Measurements from ENCODE around the gene CLRN3.

The CLRN3 gene

GRCh38 chr10:127872871-127873600, 19.7 kb downstream of the CLRN3 start:
- FAIRE-seq, result no peak

DNA sequence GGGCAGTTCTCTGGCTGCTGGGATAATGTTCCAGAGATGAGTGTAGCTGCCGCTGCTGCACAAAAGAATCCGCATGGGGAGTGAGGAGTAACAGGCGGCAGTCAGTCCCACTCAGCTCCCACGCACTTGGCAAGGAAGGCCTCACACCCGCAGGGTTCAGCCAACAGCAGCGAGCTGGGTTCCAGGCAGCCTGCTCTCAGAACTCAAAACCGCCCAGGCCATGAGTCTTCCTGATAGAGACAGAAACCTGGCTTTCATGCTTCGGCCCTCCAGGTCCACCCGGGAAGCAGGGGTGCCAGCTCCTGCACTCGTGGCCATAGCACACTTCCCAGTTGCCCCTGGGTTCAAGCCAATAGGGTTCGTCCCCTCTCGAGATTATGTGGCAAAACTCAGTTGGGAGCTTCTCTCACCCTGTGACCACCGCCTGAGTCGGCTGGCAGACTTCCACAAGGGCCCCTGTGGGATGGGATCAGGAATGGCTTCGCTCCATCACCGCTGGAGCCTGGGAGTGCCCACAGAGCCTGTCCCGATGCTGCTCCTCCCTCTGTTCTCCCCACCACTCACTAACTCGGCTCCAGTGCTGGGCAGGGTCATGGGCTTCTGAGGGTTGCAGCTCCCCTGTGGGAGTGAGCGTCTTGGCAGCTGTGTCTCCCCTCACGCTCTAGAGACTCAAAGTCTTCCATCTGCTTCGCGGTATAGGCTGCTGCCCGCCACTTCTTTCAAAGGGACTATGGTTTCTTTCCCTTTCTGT, 20.6 kb downstream of the CLRN3 start:
- FAIRE-seq, result no peak

- no peak for FAIRE-seq
Measured at GRCh38 chr10:127871631-127872010, 21.1 kb downstream of the CLRN3 start.

- no peak for FAIRE-seq
Measured at GRCh38 chr10:127869329-127869728, 23.4 kb downstream of the CLRN3 start.

DNA sequence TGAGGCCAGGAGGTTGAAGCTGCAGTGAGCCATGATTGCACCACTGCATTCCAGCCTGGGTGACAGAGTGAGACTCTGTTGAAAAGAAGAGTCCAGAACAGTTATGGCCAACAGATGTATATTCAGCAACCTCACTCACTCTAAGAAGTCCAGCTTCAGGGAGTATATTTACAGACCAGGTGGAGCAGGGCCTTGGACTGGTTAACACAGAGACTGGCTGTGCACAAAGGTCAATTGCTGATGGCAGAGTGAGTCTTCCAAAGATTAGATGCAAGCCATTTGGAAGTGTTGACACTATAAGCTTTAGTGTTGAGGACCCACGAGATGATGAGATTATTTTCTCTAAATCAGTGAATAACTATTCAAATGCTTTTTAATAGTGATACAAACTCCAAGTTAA, 24.9 kb downstream of the CLRN3 start:
- no peak for FAIRE-seq

DNA sequence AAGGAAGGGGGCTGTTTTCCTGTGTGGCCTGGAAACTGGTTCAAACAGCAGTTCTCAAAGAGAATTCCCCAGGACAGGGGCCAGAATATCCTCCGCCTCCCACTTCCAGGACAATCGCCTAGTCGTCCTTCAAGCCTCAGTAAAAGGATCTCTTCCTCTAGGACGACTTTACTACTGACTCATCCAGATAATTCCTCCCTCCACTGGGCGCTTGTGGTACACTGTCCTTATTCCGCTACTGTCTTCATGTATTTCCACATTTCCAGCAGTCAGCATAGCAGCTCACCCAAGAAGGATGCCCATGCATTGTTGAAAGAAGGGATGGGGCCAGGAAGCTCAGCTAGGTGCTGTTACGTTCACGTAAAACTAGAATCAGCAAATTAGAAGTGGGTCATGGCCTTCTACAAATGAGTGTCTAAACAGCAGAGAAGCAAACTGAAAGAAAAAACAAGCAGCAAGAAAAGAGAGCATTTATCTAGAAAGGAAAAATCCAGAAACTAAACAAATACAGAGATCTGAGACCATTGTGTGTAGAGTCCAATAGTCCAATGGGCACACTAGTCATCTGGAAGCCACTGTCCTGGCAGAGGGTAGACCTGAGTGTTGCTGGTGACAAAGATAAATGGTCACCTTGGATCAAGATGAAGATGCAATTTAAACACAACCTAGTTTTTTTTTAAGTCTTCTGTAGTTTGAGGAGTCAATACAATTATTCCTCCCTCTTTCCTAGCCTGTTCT, 26.3 kb downstream of the CLRN3 start:
- no peak for FAIRE-seq

- FAIRE-seq, result no peak
Measured at GRCh38 chr10:127863231-127863825, 29.4 kb downstream of the CLRN3 start.

DNA sequence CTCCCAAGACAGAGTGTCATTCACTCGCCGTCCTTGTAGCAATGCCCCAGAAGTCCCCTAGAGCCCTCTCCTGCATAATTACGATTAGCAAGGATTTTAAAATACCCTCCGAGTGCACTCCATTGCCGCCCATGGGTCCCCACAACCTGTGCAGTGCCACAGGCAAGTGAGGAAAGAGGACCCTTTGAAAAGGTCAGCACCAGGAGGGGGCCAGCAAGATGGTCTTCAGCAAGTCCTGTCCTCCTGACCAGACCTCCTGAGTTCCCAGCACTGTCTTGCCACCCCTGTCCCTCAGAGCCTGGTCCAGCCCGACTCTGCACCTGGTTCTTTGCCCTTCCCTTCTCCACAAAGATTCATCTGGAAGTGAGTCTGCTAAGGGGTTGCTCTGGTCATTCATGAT, 32.1 kb downstream of the CLRN3 start:
- FAIRE-seq, result no peak

DNA sequence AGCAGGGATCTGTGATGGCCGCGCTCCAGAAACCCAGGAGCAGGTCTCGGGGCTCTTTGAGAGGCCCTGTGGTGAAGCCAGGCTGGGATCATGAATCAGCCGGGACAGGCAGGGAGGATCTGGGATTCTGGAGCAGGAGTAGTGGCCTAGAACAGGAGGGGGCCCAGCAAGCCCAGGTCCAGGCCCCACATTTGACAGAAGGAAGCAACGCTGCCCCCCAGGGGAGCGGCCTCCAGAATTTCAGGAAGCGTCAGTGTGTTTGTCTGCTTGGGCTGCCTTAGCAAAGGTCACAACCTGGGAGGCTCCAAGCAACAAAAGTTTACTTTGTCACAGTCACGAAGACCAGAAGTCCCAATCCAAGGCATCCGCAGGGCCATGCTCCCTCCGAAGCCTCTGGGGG, 36.8 kb downstream of the CLRN3 start:
- FAIRE-seq, result no peak

DNA sequence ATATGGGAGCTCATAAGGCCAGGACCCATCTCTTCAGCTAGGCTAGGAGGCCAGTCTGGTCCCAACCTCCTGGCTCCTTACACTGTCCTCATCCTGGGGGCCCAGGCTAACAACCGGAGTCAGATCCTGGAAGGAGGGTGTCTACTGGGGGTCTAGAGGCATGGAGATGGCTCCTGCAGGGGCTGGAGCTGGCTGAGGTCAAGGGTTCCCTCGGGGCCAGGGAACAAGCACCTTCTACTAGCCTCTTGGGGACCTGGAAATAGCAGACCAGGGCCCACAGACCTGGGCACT, 37.2 kb downstream of the CLRN3 start:
- FAIRE-seq, result no peak

- no peak for FAIRE-seq
Measured at GRCh38 chr10:127854769-127855590, 37.8 kb downstream of the CLRN3 start.

DNA sequence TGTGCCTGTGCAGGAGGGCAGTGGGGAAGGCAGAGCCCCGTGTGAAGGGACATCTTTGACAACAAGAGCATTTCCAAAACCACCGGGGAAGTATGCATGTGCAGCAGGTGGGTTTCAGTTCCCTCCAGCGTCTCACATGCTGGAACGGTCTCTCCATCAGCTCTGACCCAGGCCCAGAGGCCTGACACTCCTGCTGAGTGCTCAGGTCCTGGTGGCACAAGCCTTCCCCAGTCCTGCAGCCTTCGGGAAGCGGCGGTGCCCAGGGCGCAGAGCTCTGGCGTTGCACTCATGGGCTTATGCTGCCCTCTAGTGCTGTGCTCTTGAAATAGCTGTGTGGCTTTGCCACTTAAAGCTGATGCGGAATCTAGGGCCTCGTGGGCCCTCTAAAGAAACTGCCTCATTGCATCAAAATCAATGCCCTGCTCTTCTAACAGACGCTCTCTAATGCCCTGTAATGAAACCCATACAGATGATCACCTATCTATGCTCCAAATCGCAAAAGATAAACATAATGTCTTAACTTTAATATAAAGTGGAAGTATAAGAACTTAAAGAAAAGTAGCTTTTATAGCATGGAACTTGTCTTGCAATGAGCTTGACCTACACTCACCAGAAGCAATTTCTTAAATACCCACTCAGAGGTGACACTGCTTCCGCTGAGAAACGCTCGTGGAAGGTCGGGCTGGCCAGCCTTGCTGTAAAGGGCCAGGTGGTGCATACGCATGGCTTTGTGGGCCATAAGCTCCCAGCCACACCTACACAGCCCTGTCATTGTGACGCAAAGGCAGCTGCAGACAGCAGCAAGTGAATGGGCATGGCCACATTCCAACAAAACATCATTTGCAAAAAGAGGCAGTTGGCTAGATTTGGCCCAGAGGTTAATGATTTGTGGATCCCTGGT, 38.6 kb downstream of the CLRN3 start:
- FAIRE-seq, result no peak

DNA sequence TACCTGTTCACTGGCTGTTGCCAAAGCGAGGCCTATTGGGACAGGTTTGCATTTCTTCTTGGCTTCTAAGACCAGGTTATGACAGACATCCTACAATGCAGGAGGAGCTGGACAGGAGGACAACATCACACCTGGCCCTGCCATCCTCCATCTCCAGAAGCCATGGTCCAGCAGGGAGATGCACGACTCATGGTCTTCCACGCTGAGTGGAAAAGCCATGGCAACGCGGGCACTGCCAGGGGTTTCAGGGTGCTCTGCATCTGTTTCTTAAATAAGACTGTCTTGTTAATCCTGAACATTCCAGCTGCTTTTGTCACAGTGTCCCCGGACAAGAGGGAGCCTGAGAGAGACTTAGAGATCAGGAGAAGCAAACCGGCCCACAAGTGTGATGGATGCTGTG, 40.3 kb downstream of the CLRN3 start:
- FAIRE-seq, result no peak

GRCh38 chr10:127851661-127852194, 41.0 kb downstream of the CLRN3 start:
- no peak for FAIRE-seq

GRCh38 chr10:127850944-127851343, 41.8 kb downstream of the CLRN3 start:
- FAIRE-seq, result no peak

GRCh38 chr10:127849921-127850320, 42.8 kb downstream of the CLRN3 start:
- no peak for FAIRE-seq

GRCh38 chr10:127849224-127849623, 43.5 kb downstream of the CLRN3 start:
- FAIRE-seq, result no peak

GRCh38 chr10:127848226-127848625, 44.5 kb downstream of the CLRN3 start:
- FAIRE-seq, result no peak

- no peak for FAIRE-seq
Measured at GRCh38 chr10:127845756-127846155, 47.0 kb downstream of the CLRN3 start.

DNA sequence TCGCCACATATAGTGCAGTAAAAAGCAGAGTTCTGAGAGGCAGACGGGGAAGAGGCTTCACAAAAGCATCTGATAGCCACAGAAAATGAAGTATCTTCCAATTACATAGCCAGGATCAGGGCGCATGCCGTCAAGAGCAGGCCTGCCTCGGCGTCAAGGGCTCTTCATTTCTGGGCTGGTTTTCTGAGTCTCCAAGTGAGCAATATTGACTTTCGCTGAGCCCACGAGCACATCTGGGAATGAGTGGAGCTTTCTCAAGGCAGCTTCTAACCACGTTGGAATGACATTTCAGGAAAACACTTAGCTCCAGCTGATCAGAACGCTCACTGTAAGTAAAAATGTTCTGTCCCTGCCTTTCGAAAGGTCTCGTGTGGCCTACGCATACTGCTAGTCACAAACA, 51.9 kb downstream of the CLRN3 start:
- FAIRE-seq, result no peak

DNA sequence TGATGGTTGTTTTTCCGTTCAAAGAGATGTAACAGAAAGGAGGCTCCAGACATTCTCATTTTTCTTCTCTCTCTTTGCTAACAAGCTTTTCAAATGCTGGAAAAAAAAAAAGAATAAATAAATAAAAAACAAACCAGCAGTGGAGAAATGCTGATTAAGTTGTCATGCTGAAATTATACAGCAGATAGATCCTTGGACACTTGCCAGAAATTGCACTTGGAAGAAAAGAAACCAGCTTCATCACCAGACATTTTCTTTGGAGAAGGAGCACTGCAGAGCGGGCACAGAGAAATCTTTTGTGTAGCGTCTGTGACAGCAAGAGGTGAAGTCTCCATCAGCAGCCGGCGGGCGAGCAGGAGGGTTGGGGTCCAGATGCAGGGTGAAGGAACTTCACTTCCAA, 55.8 kb downstream of the CLRN3 start:
- no peak for FAIRE-seq
